HG03064 (cell line): Measurements from ENCODE around the gene PPP2R2C.

Experiments
- ATAC-seq: cut with Tn5 transposase; IDR thresholded peaks from one replicate; pipeline ENCODE4 v1.9.1; 2021; ENCODE audit warnings: low read depth; ENCODE audit not compliant: unreplicated experiment

Gene PPP2R2C

DNA sequence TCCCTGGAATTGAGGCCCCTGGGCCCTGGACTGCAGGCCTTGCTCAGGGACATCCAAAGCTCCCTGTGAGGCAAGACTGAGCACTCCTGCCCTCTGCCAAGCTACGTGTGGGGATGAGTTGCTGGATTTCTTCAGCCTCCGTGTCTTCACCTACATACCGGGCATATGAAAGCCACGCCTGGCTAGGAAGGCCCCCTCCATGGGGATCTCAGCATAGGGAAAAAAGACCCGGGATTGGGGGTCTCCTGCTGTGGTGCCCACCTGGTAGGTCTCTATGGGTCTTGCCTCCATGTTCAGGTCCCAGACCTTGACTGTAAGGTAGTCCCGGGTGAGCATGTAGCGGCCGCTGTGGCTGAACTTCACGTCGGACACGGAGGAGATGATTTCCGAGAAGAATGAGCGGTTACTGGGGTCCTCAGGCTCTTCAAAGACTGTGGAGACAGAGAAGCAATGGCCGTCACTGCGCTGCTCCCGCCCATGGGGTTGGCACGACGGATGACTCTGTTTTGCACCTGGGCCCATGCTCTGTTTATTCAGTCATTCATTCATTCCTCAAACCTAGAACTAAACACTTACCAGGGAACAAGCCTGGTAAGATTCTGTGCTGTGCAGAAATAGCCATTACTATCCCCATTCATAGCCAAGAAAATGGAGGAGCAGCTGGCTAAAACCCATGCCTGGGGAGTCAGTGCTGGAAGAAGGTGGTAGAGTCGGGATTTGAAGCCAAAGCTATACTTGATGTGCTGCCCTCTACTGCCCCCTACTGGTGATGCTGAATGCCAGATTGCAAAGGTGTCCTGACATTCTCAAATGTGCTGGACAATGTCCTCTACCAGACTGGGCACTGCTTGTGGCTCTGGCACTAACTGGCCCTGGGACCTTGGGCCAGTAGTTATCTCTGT lies 138.9 kb downstream of the PPP2R2C start:
- ATAC-seq: no peak

- no peak for ATAC-seq
These were observed 139.8 kb downstream of the PPP2R2C start for GRCh38 chr4:6332669-6333050.

GRCh38 chr4:6332042-6332668 lies 140.3 kb downstream of the PPP2R2C start:
- ATAC-seq: no peak

DNA sequence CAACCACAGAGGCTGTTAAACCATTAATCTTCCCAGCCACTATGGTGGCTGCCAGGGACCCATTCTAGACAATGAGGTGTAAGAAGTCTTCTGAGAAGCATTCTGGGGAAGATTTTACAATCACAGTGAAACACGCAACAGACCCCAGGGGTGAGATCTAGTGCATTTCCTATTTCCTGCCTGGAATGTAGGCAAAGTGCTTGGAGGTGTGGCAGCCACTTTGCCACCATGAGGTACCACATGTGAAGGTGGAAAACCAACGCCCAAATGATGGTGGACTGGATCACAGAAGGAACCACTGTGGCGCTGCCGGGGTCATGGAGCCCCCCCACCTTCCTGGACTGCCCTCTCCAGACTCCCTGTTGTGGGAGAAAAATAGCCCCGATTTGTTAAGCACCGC lies 140.9 kb downstream of the PPP2R2C start:
- no peak for ATAC-seq

- ATAC-seq: no peak
These were observed 141.4 kb downstream of the PPP2R2C start for GRCh38 chr4:6331018-6331417.

- ATAC-seq: no peak
These were observed 142.0 kb downstream of the PPP2R2C start for GRCh38 chr4:6330384-6330767.

DNA sequence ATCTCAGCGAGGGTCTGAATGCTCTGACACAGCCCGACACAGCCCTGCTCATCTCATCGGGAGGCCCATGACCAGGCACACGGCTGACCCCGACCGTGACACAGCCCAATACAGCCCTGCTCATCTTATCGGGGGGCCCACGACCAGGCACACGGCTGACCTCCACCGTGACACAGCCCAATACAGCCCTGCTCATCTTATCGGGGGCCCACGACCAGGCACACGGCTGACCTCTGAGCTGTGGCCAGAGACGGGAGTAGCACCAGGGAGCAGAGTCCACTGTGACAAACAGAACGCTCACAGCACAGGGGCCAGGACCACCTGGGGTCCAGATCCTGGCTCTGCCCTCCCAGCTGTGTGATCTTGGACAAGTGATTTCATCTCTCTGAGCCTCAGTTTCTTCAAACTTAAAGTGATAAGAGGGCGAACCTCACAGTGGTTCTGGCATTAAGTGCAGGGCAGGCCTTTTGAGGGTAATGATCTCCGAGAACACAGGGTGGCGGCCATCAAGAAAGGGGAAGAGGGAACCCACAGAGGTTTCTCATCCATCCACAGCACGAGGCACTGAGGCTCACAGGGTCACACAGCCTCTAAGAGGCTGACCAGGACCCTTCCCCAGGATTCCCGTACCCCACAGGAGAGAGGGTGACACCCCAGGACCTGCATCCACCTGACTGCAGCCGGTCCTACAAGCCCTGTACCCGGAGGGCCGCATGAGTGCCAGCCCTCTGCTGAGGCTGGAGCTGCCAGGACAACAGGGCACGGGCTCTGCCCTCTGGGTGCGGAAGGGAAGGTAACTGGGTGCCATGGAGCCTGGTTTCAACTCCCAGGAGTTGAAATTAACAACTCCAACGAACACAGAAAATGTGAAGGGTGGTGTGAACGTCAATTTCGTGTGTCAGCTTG lies 142.7 kb downstream of the PPP2R2C start:
- ATAC-seq: no peak

- ATAC-seq: no peak
These were observed 143.9 kb downstream of the PPP2R2C start for GRCh38 chr4:6328526-6328925.

GRCh38 chr4:6327220-6327917 lies 145.0 kb downstream of the PPP2R2C start:
- no peak for ATAC-seq

GRCh38 chr4:6326312-6327060 lies 145.9 kb downstream of the PPP2R2C start:
- no peak for ATAC-seq

- ATAC-seq: no peak
These were observed 146.6 kb downstream of the PPP2R2C start for GRCh38 chr4:6325788-6326290.

GRCh38 chr4:6324999-6325787 lies 147.2 kb downstream of the PPP2R2C start:
- ATAC-seq: no peak

DNA sequence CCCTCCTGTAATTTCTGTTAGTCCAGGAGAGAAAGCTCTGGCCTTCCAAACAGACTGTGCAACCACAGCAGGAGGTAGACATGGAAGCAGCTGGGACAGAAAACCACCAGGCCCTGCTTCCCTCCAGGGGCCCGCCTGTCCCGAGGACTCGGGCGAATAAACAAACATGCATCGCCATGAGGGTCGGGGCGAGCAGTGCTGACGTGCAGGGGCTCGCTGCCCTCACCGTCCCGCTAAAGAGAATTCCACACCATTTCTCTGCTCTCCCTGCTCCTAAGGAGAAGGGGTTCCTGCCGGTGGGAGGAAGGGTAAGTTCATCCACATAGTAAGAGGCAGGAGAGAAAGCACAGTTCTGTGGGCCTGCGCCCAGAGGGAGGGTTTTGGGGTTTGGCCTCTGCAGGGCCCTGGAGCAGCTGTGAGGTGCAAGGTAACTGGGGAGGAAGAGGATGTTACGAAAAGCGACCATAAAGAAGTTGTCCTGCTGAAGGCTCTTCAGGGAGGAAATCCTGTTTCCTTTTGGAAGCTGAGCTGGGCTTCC lies 147.9 kb downstream of the PPP2R2C start:
- ATAC-seq: no peak

- no peak for ATAC-seq
These were observed 149.4 kb downstream of the PPP2R2C start for GRCh38 chr4:6322761-6323566.

DNA sequence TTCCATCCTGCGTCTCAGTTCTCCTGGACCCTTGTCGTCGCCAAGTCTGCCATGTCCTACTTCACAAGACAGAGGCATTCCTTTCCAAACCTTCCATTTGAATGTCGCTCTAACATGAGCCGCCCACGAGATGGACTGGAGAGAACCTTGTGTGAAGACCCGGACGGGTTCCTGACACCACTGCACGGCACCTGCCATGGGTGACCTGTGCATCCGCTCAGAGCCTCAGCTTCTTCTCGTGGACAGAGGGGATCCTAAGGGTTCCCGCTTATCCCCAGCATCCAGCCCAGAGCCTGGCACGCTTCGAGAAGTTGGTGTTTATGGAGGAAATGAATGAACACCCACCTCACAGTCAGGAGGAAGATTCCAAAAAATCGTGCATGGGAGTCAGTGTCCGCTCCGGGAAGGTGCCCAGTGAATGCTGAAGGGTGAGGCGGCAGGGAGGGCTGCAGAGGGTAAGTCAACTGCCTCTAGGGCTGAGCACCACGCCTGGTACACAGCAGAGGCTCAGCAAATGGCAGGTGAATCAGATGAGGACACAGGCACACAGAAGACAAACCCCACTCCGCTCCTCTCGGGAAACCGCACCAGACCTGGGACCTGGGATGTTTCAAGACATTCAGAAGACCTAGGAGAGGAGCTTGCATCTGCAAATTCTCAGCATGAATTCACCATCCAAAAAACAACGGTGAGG lies 150.2 kb downstream of the PPP2R2C start:
- no peak for ATAC-seq

GRCh38 chr4:6321361-6321760 lies 151.1 kb downstream of the PPP2R2C start:
- ATAC-seq: no peak

GRCh38 chr4:6320663-6321062 lies 151.8 kb downstream of the PPP2R2C start:
- ATAC-seq: no peak
